ENCODE data around the gene ARHGAP15. TPM values are rescaled to one million over a fixed set of nuclear protein-coding genes. Genes with fewer than 3 reads are reported as not detected.

The ARHGAP15 gene
- total and polyA plus RNA-seq, 2 experiments from 2014 or later = 0.26 TPM; not detected in 1

- TF ChIP-seq ZNF462 (CRISPR knock-in tag; IDR thresholded peaks at IDR 0.05) (no peak), REST (IDR thresholded peaks at IDR 0.05; ENCODE audit: unreplicated experiment) (no peak), EZH2phosphoT487 (IDR thresholded peaks at IDR 0.05; ENCODE audit: unreplicated experiment) (no peak), ETS1 (IDR thresholded peaks at IDR 0.05) (no peak), POLR2AphosphoS5 (IDR thresholded peaks at IDR 0.05; ENCODE audit: low read depth) (no peak), CREB1 (CRISPR knock-in tag; IDR thresholded peaks at IDR 0.05; ENCODE audit: low read depth) (no peak)
Measured at GRCh38 chr2:143344780-143345179, 215.6 kb downstream of the ARHGAP15 start (continued).

Data from GM23338 (cell line).